Spleen (tissue), 11 donors: ENCODE results near the gene PTPRT. TPM values are rescaled to one million over a fixed set of nuclear protein-coding genes. Genes with fewer than 3 reads are reported as not detected.

Experiments used
- DNase-seq: peaks from one replicate; pipeline ENCODE4 v3.0.0-alpha.2; 2020
- H3K27ac ChIP-seq, 8 donors: fragments of 200-600 bp; sonication (generic) in 7 of 8; 1 replicate in 4 of 8; 2 replicates in 4 of 8; pipeline versions ENCODE4 v1.5.0 to v1.8.0; 2016 to 2021; ENCODE audit warnings: inconsistent platforms in 4 of 8, mild to moderate bottlenecking in 4 of 8, moderate library complexity in 1 of 8
- H3K27me3 ChIP-seq, 7 donors: fragments of 200-600 bp; sonication (generic) in 6 of 7; replicated peaks in 1 of 7; 1 replicate in 4 of 7; 2 replicates in 3 of 7; pipeline versions ENCODE4 v1.5.0 to v1.8.0; 2016 to 2021; ENCODE audit warnings: inconsistent platforms in 3 of 7, mild to moderate bottlenecking in 1 of 7
- H3K36me3 ChIP-seq, 6 donors: fragments of 200-600 bp; sonication (generic) in 5 of 6; 1 replicate in 4 of 6; 2 replicates in 2 of 6; pipeline versions ENCODE4 v1.5.0 to v1.8.0; 2016 to 2021; ENCODE audit warnings: inconsistent platforms in 2 of 6
- H3K4me1 ChIP-seq, 6 donors: fragments of 200-600 bp; sonication (generic) in 5 of 6; 1 replicate in 3 of 6; 2 replicates in 3 of 6; pipeline versions ENCODE4 v1.5.0 to v1.8.0; 2016 to 2021; ENCODE audit warnings: inconsistent platforms in 3 of 6
- H3K4me3 ChIP-seq, 8 donors: fragments of 200-600 bp; sonication (generic) in 7 of 8; 1 replicate in 4 of 8; 2 replicates in 4 of 8; pipeline versions ENCODE4 v1.5.0 to v1.8.0; 2016 to 2021; ENCODE audit warnings: inconsistent platforms in 4 of 8, mild to moderate bottlenecking in 4 of 8, moderate library complexity in 2 of 8
- H3K9me3 ChIP-seq, 8 donors: fragments of 200-600 bp; sonication (generic) in 7 of 8; 1 replicate in 4 of 8; 2 replicates in 4 of 8; pipeline versions ENCODE4 v1.5.0 to v1.8.0; 2016 to 2021; ENCODE audit warnings: inconsistent platforms in 4 of 8
- CTCF ChIP-seq, 11 experiments: fragments of 200-600 bp in 7 of 11; fragments of 450-650 bp in 4 of 11; sonication (generic) in 4 of 11; IDR thresholded peaks in 8 of 11; conservative IDR thresholded peaks in 3 of 11; 1 replicate in 7 of 11; 2 replicates in 4 of 11; pipeline versions ENCODE4 v1.4.0 to v1.8.0; 2016 to 2021; ENCODE audit warnings: antibody characterized with exemption in 11 of 11, inconsistent platforms in 4 of 11, mild to moderate bottlenecking in 1 of 11
- POLR2A ChIP-seq, 3 donors: fragments of 450-650 bp; IDR thresholded peaks; one replicate each; pipeline ENCODE4 v1.5.1; 2017; ENCODE audit warnings: antibody characterized with exemption in 3 of 3, mild to moderate bottlenecking in 1 of 3
- POLR2AphosphoS5 ChIP-seq, 3 donors: sonication (generic); formaldehyde crosslinking; IDR thresholded peaks; one replicate each; pipeline ENCODE4 v1.5.1; 2017; ENCODE audit warnings: antibody characterized with exemption in 3 of 3
- WGBS, 5 donors: extraction: QIAGEN DNeasy Blood & Tissue Kit in 3 of 5; methylation state at CpG; one replicate each; pipeline versions ENCODE4 v1.1.5 to v1.1.7; 2013 to 2018; 5-methylcytosine and 5-hydroxymethylcytosine counted together
- intact Hi-C: fragments of 100-400 bp; cut with DNase I; formaldehyde crosslinking; loops from one replicate; pipeline ENCODE4 v1.15.0; 2023; ENCODE audit warnings: low total_unique reads
- polyA plus RNA-seq, 3 donors: library from polyadenylated mRNA; stranded (reverse); fragments of 200-250 nt; gene quantifications; one replicate each; pipeline ENCODE4 v1.2.1, GENCODE V29; 2013
- total RNA-seq, 7 donors: library from RNA; depleted of rRNA in 3 of 7; stranded (reverse); fragments of >200 nt in 3 of 7; fragmentation: NEBNext Ultra II Directional in 4 of 7; extraction: Animal tissue kit (Norgen Biotek cat#: 25700) in 4 of 7; gene quantifications; one replicate each; pipeline versions ENCODE4 v1.1.0 to v1.2.1, GENCODE V29; 2016 to 2021
- donor health status: healthy with polysubstance abuse.
- donor health status: DM: no; HTN: no; CAD: no; lungs with moderate emphysema.
- donor health status: DM: no; HTN: no; CAD: no.
- donor health status: Bipolar disorder and iron deficiency.
- donor health status: healthy.
- donor health status: DM: no; HTN: no; CAD: no.
- donor health status: DM: yes; HTN: yes; CAD: no.

PTPRT gene
- total and polyA plus RNA-seq, 10 donors: 0.02 to 4.7 (median 1.2) TPM

GRCh38 chr20:42294976-42295375, 894.7 kb downstream of the PTPRT start:
- TF ChIP-seq CTCF (IDR thresholded peaks at IDR 0.05 in 8 of 11, conservative IDR thresholded peaks at IDR 0.05 in 3 of 11) (no peak), POLR2A (IDR thresholded peaks at IDR 0.05) (no peak), POLR2AphosphoS5 (IDR thresholded peaks at IDR 0.05) (no peak)
- Histone ChIP-seq H3K9me3 (peaks cover 0 to 3% (median 0%) of the 10 kb centered on the region in 8 donors), H3K4me3 (no peak overlapping the region), H3K27me3 (no peaks in the 10 kb centered on the region), H3K36me3 (no peaks in the 10 kb centered on the region), H3K4me1 (no peaks in the 10 kb centered on the region), H3K27ac (no peak overlapping the region)
- no peak for DNase-seq
- intact Hi-C loops: no loop called here

GRCh38 chr20:42281801-42282200, 907.9 kb downstream of the PTPRT start:
- 73 to 87% (median 81%) methylated on average over 4 of the region's 4 CpGs for WGBS, 5 donors
- no peaks in the 10 kb centered on the region for H3K36me3 ChIP-seq
- intact Hi-C loops: no loop called here
- TF ChIP-seq POLR2AphosphoS5 (IDR thresholded peaks at IDR 0.05): no peak
- no peak for TF ChIP-seq CTCF (IDR thresholded peaks at IDR 0.05 in 8 of 11, conservative IDR thresholded peaks at IDR 0.05 in 3 of 11)
- TF ChIP-seq POLR2A (IDR thresholded peaks at IDR 0.05): no peak
- no peak overlapping the region for H3K4me3 ChIP-seq
- no peak overlapping the region for H3K27ac ChIP-seq
- peaks cover 0 to 25% (median 12%) of the 10 kb centered on the region in 8 donors for H3K9me3 ChIP-seq
- no peaks in the 10 kb centered on the region for H3K27me3 ChIP-seq
- no peak for DNase-seq
- no peaks in the 10 kb centered on the region for H3K4me1 ChIP-seq

GRCh38 chr20:42276718-42277602, 912.7 kb downstream of the PTPRT start:
- H3K4me1 ChIP-seq: no peaks in the 10 kb centered on the region
- no peak overlapping the region for H3K4me3 ChIP-seq
- no peak for DNase-seq
- H3K27ac ChIP-seq: no peak overlapping the region
- WGBS, 5 donors: 55 to 71% (median 64%) methylated on average over 10 of the region's 10 CpGs
- no peaks in the 10 kb centered on the region for H3K36me3 ChIP-seq
- no peaks in the 10 kb centered on the region for H3K27me3 ChIP-seq
- intact Hi-C loops: no loop called here
- peaks cover 0 to 5% (median 0%) of the 10 kb centered on the region in 8 donors for H3K9me3 ChIP-seq
- no peak for TF ChIP-seq POLR2AphosphoS5 (IDR thresholded peaks at IDR 0.05)
- TF ChIP-seq CTCF (IDR thresholded peaks at IDR 0.05 in 8 of 11, conservative IDR thresholded peaks at IDR 0.05 in 3 of 11): no peak
- no peak for TF ChIP-seq POLR2A (IDR thresholded peaks at IDR 0.05)

- intact Hi-C loops: no loop called here
- Histone ChIP-seq H3K27me3 (no peaks in the 10 kb centered on the region), H3K9me3 (peaks cover 0 to 5% (median 0%) of the 10 kb centered on the region in 8 donors), H3K36me3 (no peaks in the 10 kb centered on the region), H3K4me1 (no peaks in the 10 kb centered on the region), H3K4me3 (no peak overlapping the region), H3K27ac (no peak overlapping the region)
- no peak for DNase-seq
- 60 to 65% (median 62%) methylated on average over 2 of the region's 2 CpGs for WGBS, 5 donors
- TF ChIP-seq CTCF (IDR thresholded peaks at IDR 0.05 in 8 of 11, conservative IDR thresholded peaks at IDR 0.05 in 3 of 11) (no peak), POLR2AphosphoS5 (IDR thresholded peaks at IDR 0.05) (no peak), POLR2A (IDR thresholded peaks at IDR 0.05) (no peak)
These were observed 914.7 kb downstream of the PTPRT start for GRCh38 chr20:42274986-42275385.
